Stomach smooth muscle (tissue), 2 donors: ENCODE data around the gene SOX8.
"Not testable (repeated sequence)": the region's sequence is repeated elsewhere in the genome, so short reads cannot be mapped to it uniquely, and the experiment has no call there.

Source experiments
- H3K27ac ChIP-seq: one replicate; pipeline ENCODE4 v1.7.0; 2013; ENCODE audit warnings: mild to moderate bottlenecking, low read length, inconsistent platforms
- H3K27me3 ChIP-seq, 2 donors: one replicate each; pipeline ENCODE4 v1.7.0; 2013; ENCODE audit warnings: low read length in 2 of 2; ENCODE audit not compliant: insufficient read depth in 2 of 2, control insufficient read depth in 1 of 2
- H3K36me3 ChIP-seq, 2 donors: one replicate each; pipeline ENCODE4 v1.7.0; 2013; ENCODE audit warnings: low read length in 2 of 2; ENCODE audit not compliant: control insufficient read depth in 2 of 2, insufficient read depth in 2 of 2
- H3K4me1 ChIP-seq: one replicate; pipeline ENCODE4 v1.7.0; 2013; ENCODE audit warnings: low read length; ENCODE audit not compliant: control insufficient read depth, insufficient read depth
- H3K4me3 ChIP-seq, 2 donors: one replicate each; pipeline ENCODE4 v1.7.0; 2013; ENCODE audit warnings: low read length in 2 of 2
- H3K9ac ChIP-seq, 2 donors: one replicate each; pipeline ENCODE4 v1.7.0; 2013; ENCODE audit warnings: low read length in 2 of 2, mild to moderate bottlenecking in 1 of 2
- H3K9me3 ChIP-seq, 2 donors: one replicate each; pipeline ENCODE4 v1.7.0; 2013; ENCODE audit warnings: low read length in 2 of 2; ENCODE audit not compliant: control insufficient read depth in 2 of 2
- donor health status: healthy.
- donor health status: Pancreatic carcinoma.

SOX8 gene

GRCh38 chr16:942436-943060 is 39.0 kb upstream of the SOX8 start:
- H3K27me3 ChIP-seq, result no peaks in the 10 kb centered on the region
- H3K9ac ChIP-seq, result no peak overlapping the region
- peaks cover 0 to 16% of the 10 kb centered on the region in 2 donors for H3K9me3 ChIP-seq
- no peaks in the 10 kb centered on the region for H3K4me1 ChIP-seq
- H3K27ac ChIP-seq, result no peak overlapping the region
- H3K4me3 ChIP-seq, result no peak overlapping the region
- peaks cover 0 to 20% of the 10 kb centered on the region in 2 donors for H3K36me3 ChIP-seq

- Histone ChIP-seq H3K27me3 (no peaks in the 10 kb centered on the region), H3K4me1 (no peaks in the 10 kb centered on the region), H3K36me3 (peaks cover 0 to 17% of the 10 kb centered on the region in 2 donors), H3K9me3 (peaks cover 0 to 16% of the 10 kb centered on the region in 2 donors), H3K9ac (no peak overlapping the region), H3K4me3 (no peak overlapping the region), H3K27ac (no peak overlapping the region)
These were observed 37.6 kb upstream of the SOX8 start for GRCh38 chr16:943971-944370.

- H3K4me3 ChIP-seq, result no peak overlapping the region
These were observed 36.1 kb upstream of the SOX8 start for GRCh38 chr16:945271-946047.

GRCh38 chr16:946048-946395 is 35.5 kb upstream of the SOX8 start:
- H3K27ac ChIP-seq, result no peak overlapping the region
- H3K36me3 ChIP-seq, result peaks cover 0 to 13% of the 10 kb centered on the region in 2 donors
- no peaks in the 10 kb centered on the region for H3K4me1 ChIP-seq
- H3K4me3 ChIP-seq, result no peak overlapping the region
- H3K9me3 ChIP-seq, result peaks cover 0 to 16% of the 10 kb centered on the region in 2 donors
- no peaks in the 10 kb centered on the region for H3K27me3 ChIP-seq
- H3K9ac ChIP-seq, result no peak overlapping the region

More at GRCh38 chr16:945271-946047, 36.1 kb upstream of the SOX8 start:
- H3K36me3 ChIP-seq, result peaks cover 0 to 13% of the 10 kb centered on the region in 2 donors
- H3K4me1 ChIP-seq, result no peaks in the 10 kb centered on the region
- peaks cover 0 to 16% of the 10 kb centered on the region in 2 donors for H3K9me3 ChIP-seq
- no peaks in the 10 kb centered on the region for H3K27me3 ChIP-seq
- H3K27ac ChIP-seq, result no peak overlapping the region
- H3K9ac ChIP-seq, result no peak overlapping the region

- Histone ChIP-seq H3K4me3 (no peak overlapping the region), H3K9ac (no peak overlapping the region), H3K27ac (no peak overlapping the region)
These were observed 34.2 kb upstream of the SOX8 start for GRCh38 chr16:947255-947921.

GRCh38 chr16:947922-948303 is 33.7 kb upstream of the SOX8 start:
- not testable (repeated sequence) for H3K4me3 ChIP-seq, H3K9me3 ChIP-seq, H3K9ac ChIP-seq, H3K27me3 ChIP-seq, H3K4me1 ChIP-seq, H3K27ac ChIP-seq
- H3K36me3 ChIP-seq, result peaks cover 0 to 15% of the 10 kb centered on the region in 2 donors

More at GRCh38 chr16:947255-947921, 34.2 kb upstream of the SOX8 start:
- Histone ChIP-seq H3K27me3 (no peaks in the 10 kb centered on the region), H3K36me3 (peaks cover 0 to 16% of the 10 kb centered on the region in 2 donors), H3K9me3 (peaks cover 0 to 5% of the 10 kb centered on the region in 2 donors), H3K4me1 (no peaks in the 10 kb centered on the region)

- H3K27me3 ChIP-seq, H3K27ac ChIP-seq, H3K9ac ChIP-seq, H3K9me3 ChIP-seq, H3K4me3 ChIP-seq, H3K4me1 ChIP-seq: not testable (repeated sequence)
- H3K36me3 ChIP-seq, result peaks cover 0 to 15% of the 10 kb centered on the region in 2 donors
These were observed 32.8 kb upstream of the SOX8 start for GRCh38 chr16:948767-949166.

- H3K9me3 ChIP-seq, H3K27ac ChIP-seq, H3K9ac ChIP-seq, H3K4me3 ChIP-seq, H3K4me1 ChIP-seq, H3K27me3 ChIP-seq: not testable (repeated sequence)
- H3K36me3 ChIP-seq, result peaks cover 7 to 18% of the 10 kb centered on the region in 2 donors
These were observed 30.6 kb upstream of the SOX8 start for GRCh38 chr16:950733-951573.

- Histone ChIP-seq H3K9ac (no peak overlapping the region), H3K27ac (no peak overlapping the region), H3K9me3 (no peaks in the 10 kb centered on the region), H3K4me3 (no peak overlapping the region), H3K36me3 (peaks cover 7 to 14% of the 10 kb centered on the region in 2 donors), H3K27me3 (no peaks in the 10 kb centered on the region), H3K4me1 (no peaks in the 10 kb centered on the region)
These were observed 29.8 kb upstream of the SOX8 start for GRCh38 chr16:951660-952301.

GRCh38 chr16:952321-952720 is 29.2 kb upstream of the SOX8 start:
- H3K36me3 ChIP-seq, result peaks cover 7 to 13% of the 10 kb centered on the region in 2 donors
- H3K27ac ChIP-seq, result no peak overlapping the region
- H3K27me3 ChIP-seq, result no peaks in the 10 kb centered on the region
- H3K4me1 ChIP-seq, result no peaks in the 10 kb centered on the region
- H3K9ac ChIP-seq, result no peak overlapping the region
- peaks cover 0 to under 1% of the 10 kb centered on the region in 2 donors for H3K9me3 ChIP-seq
- no peak overlapping the region for H3K4me3 ChIP-seq
